NCI-H128 (cell line): ENCODE measurements around the gene CRAMP1.

ENCODE experiments used
- DNase-seq: peaks from one replicate; lab custom pipeline; 2025; ENCODE audit not compliant: unreplicated experiment; lab: John Stamatoyannopoulos, UW

The CRAMP1 gene

DNA sequence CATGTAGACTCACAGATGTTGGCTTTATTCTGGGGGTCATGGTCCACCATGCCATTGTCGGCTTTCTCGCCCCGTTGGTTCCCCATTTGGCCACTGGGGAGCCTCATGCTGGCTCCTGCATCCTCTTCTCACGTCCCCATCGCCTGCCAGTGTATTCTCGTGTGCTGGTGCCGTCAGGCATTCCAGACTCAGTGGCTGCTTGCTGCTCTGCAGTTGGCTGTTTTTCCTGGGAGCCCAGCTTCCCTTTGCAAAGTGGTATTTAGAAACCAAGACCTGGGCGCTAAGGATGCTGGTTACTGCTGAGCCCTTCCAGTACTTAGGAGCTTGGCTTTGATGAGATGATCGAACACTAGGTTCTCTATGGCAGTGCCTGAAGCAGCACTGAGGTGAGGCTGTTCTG is 19.1 kb downstream of the CRAMP1 start:
- DNase-seq, result no peak

DNA sequence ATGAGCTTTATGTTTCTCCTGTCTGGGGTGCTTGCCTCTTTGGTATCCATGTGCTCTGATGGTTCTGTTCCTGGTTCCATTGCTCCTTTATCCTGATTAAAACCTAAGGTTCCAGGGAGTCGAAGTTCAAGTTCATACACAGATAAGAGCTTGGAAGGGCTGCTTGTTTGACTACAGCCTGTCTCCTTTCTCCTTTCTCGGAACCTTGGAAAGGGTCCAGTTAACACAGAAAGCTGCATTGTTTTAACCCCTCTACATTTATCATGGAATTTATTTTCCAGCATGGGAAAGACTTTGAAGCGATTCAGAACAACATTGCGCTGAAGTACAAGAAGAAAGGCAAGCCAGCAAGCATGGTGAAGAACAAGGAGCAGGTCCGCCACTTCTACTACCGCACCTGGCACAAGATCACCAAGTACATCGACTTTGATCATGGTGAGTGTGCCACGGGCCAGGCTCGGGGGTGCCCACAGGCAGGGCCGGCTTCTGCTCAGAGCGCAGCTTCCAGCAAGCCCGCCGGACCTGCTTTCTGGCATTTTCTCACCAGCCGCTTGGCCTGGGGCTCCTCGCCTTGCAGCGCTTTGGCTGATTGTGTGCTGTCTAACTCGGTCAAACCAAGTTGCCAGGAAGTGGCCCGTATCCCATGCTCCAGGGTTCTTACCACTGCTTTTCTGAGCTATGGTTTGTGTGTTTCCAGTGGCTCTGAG is 19.9 kb downstream of the CRAMP1 start:
- DNase-seq, result no peak

DNA sequence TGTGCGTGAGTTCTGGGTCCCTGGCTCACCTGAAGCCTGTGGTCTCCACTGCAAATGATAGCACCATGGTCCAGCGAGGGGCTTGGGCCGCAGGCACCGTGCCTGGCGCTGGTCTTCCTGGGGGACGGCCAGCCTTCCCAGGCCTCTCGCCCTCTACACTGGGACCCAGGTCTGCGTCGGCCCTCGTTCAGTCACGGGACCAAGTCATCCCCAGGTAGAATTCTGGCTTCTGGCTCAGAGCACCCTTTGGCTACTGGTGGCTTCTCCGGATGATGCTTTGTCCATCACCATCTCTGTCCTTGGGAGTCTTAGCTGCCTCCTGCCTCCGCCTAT is 20.4 kb downstream of the CRAMP1 start:
- DNase-seq, result no peak

DNA sequence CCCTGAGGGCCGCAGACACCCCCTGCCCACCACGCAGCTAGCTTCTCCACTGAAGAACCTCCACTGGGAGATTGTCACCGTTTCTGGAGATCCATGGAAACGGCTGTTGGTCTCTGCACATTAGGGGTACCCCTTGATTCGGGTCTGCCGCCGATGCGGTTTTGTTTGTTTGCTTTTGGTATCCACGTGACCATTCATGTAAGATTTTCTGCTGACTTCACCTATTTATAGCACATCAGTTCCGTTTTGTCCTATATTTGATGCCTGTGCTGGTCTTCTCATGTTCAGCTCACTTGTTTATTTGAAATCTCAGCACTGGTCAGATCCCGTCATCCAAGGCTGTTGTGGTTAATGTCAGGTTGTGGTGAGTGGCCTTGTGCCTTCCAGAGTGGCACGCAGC is 21.1 kb downstream of the CRAMP1 start:
- no peak for DNase-seq

DNA sequence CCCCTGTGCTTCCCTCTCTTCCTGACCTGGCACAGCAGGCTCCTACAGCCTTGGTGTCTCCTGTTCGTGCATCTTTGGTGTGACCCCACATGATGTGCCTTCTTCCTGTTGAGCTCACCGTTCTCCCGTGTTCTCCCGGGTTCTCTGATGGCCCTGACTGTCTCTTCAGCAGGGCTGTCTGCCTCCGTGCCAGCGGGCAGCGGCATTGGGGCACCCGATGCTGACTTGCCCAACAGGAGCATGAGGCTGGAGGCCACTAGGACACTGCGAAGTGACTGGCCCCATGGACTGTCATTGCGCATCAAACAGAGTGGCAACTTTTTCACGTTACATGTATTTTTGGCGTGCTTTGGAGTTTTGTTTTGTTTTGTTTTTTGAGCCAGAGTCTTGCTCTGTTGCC is 22.4 kb downstream of the CRAMP1 start:
- DNase-seq, result no peak

DNA sequence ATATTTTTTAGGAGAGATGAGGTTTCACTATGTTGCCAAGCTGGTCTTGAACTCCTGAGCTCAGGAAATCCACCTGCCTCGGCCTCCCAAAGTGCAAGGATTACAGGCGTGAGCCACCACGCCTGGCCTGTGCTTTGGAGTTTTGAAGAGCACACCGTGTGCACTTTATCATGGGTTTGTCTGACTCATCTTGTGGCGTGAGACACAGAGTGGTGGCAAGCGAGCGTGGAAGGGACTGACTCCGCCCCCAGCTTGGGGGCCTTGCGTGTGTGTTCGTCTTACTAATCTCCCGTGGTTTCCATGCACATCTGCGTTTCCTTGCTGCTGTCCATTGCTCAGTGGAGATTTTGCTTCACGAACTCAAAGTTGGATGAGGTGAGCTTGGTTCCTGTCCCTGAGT is 22.9 kb downstream of the CRAMP1 start:
- no peak for DNase-seq

DNA sequence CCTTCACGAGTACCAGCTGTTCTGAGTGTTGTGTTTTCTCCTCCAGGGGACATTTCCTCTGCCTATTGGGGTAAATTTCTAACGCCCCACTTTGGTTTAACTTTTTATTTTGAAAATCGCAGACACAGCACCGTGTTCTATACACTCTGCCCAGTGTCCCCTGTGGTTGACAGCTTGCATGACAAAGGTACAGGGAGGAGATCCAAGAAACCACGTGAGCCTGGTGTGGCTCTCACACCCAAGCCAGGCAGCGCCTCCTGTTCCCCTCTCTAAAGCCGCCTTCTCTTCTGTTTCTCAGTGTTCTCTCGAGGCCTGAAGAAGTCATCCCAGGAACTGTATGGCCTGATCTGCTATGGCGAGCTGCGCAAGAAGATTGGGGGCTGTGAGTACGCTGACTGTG is 25.4 kb downstream of the CRAMP1 start:
- DNase-seq, result no peak

DNA sequence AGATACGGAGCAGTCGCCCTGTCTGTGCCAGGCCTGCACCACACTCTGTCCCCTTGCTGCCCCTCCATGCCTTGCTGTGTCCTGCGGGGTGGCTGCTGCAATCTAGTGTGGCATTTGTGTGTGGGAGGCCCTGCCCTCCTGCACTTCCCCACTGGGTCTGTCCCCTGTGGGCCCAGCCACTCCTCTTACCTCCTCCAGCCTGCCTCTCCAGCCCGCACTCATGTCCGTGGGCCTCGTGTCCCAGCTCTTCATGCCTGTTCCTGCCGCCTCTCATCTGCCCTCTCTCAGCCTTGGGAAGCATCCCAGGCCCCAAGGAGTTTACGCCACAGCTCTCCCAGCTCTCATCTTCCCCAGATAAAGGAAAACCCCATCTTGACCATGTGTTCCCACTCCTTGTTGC is 26.6 kb downstream of the CRAMP1 start:
- DNase-seq, result no peak

DNA sequence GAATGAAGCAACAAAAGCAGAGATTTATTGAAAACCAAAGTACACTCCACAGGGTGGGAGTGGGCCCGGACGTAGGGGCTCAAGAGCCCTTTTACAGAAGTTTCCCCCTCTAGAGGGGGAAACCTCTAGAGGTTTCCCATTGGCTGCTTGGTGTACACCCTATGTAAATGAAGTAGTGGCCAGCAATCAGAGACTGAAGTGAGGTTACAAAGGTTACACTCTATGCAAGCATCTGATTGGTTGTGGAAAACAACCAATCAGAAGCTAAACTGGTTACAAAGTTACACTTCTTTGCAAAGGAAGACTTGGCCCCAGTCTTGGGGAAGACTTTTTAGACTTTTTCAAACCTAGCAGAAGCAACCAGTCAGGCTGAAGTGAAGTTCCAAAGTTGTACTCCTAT is 27.1 kb downstream of the CRAMP1 start:
- no peak for DNase-seq

DNA sequence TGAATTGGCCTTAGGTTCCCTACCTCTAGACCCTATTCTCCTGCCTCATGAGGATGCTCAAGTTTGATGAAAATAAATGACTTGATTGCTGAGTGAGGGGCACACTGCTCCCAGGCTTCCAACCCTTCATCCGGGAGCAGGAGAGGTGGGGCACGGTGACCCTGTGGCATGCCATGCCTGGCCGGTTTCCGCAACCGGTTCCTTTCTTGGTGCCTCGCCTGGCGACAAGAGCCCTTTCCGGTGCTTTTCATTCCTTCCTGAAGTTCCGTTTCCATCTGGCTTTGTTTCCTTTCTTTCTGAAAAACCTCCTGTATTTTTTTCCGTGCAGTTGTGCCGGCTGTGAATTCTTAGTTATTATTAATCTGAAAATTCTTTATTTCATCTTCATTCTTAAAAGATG is 27.7 kb downstream of the CRAMP1 start:
- no peak for DNase-seq

DNA sequence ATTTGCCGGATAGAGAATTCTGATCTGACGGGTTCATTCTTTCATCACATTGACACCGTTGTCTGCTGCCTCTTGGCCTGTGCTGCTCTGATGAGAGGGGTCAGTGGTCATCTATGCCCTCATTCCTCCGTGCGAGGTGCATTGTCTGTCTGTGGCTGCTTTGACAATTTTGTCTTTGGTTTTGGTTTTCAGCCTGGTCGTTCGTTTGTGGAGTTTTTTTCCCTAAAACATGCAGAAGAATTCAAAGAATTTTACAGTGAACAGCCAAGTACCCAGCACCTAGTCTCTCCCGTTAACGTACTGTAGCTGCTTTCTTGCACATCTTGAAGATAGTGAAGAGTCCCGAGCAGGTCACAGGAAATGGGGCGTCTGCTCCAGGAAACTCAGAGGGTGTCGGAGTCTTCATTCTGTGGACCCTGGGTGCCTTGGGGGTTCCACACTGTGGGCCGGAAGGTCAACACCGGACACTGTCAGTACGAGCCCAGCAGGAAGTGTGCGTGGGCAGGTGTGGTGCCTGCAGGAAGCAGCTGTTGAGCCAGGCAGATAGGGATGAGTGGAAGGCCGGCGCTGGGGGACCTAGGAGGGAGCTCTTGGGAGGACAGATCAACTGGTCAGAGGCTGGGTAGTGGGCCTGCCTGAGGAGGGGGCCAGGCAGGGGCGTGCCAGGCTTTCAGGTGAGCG is 28.2 kb downstream of the CRAMP1 start:
- no peak for DNase-seq

DNA sequence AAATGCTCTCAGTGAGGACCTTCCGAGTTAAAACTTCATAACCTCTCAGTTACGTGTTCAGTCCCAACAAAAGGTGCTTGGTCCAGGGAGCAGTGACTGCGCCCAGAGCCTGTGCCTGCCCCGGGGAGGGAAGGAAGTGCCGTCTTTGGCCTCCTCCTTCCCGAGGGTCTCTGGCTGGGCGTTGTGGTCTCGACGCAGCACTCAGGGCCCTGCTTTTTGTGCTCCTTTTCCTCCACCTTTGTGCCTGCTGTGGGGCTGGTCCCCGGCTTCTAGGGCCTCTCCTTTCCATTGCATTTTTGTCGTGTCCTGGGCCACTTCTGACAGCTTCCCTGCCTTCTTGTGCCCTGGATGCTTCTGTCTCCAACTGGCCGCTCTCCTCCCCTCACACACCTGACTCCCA is 29.1 kb downstream of the CRAMP1 start:
- DNase-seq, result no peak

DNA sequence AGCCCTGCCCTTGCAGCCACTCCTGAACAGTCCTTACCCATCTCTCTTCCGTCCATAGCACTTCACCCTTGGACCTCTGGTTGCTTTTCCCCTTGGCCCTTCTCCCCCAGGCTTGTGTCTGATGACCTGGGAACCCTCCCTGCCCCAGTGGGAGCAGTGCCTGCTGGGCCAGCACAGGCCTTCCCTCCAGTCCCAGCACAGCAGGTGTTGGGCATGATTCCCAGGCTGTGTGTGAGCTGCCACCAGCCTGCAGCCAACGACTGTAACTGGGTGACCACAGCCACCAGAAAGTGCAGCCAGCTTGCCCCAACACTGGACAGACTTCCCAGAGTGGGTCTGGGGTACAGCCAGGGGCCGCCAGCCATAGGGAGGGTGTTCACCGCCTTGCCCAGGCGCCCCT is 30.0 kb downstream of the CRAMP1 start:
- DNase-seq, result no peak

DNA sequence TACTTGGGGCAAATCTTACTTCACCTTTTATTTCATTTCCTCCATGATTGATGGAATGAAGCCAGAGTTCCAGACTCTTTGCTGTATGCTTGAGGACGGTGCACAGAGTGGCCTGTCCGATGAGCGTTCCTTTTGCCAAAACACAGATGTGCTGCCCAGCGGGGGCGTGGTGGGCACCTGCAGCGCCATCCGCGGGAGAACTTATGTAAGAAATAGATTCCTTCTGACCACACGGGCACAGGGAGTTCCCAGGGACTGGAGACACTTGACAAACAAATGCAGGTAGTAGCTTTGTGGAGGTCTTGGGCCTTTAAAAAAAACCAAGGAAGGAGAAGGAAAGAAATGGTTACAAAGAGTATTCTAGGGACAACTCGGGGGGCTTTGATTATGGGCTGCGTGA is 30.6 kb downstream of the CRAMP1 start:
- DNase-seq, result no peak

DNA sequence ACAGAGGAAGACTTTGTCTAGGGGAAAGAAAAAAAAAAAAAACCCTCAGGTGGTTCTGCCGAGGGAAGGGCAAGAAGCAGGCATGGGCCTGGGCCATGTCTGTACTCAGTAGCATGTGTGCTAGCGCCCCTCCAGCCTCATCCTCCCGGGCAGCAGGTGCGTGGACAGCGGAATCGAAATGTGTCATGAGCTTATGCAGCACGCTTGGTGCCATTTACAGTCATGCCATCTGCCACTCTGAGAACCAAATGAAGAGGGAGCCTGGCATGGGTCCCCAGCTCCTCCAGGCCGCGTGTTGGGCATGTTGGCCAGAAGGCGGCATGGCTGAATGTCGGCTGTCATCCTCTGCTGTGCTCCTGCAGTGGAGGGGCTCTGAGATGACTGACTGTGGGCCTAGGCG is 31.4 kb downstream of the CRAMP1 start:
- DNase-seq, result no peak

DNA sequence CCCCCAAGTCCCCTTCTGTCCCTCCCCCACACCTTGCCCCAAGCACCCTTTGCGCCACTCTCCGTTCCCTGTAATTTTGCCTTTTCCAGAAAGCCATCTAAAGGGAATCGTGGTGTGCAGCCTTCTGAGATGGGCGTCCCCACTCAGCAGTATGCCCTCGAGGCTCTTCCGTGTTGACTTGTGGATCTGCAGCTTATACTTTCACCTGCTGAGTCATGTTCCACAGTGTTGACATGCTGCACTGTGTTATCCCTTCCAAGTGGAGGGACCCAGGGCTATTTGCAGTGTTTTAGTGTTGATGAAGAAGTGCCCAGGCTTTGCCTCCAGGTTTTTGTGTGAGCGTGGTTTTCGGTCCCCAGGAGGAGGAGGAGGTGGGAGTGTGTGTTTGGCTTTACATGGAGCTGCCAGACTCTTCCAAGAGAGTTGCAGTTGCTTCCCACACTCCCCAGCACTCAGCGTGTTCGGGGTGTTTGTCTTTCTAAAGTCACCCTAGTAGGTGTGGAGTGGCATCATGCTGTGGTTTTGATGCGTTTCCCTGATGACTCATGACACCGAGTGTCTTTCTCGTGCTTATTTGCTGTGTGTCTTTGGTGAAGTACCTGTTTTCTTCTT is 33.9 kb downstream of the CRAMP1 start:
- no peak for DNase-seq

DNA sequence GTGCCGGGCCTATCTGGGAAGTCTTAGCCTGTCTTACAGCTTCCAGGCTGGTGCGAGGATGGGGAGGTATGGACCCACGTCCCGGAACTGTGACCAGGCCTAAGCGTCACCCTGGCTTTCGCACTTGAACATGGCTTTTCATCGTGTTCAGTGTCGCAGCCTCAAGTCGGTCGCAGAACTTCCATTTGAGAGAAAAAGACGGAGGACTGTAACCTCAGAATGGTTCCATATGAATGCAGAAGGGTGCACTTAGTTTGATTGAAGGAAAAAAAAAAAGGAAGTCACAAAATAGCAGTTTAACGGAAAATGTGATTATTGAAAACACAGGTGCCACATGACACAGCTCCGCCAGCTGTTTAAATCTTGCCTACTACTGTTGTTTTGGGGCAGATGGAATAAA is 35.7 kb downstream of the CRAMP1 start:
- no peak for DNase-seq

DNA sequence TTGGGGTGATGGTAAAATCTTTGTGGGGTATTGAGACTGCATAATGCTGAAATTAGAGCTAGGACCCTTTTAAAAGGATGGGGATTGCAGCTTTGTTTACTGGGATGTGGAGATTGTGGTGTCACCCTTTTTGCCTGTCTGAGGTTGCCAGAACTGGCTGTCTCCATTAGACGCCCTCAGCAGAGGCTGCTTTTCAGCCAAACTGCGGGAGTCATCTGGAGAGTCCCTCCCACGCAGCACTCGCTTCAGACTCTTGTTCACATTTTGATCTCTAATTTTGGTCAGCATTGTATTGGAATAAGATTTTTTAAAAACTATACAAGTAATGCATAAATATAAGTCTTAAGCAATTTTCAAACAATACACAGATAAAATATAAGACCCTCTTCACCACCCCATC is 38.0 kb downstream of the CRAMP1 start:
- no peak for DNase-seq

DNA sequence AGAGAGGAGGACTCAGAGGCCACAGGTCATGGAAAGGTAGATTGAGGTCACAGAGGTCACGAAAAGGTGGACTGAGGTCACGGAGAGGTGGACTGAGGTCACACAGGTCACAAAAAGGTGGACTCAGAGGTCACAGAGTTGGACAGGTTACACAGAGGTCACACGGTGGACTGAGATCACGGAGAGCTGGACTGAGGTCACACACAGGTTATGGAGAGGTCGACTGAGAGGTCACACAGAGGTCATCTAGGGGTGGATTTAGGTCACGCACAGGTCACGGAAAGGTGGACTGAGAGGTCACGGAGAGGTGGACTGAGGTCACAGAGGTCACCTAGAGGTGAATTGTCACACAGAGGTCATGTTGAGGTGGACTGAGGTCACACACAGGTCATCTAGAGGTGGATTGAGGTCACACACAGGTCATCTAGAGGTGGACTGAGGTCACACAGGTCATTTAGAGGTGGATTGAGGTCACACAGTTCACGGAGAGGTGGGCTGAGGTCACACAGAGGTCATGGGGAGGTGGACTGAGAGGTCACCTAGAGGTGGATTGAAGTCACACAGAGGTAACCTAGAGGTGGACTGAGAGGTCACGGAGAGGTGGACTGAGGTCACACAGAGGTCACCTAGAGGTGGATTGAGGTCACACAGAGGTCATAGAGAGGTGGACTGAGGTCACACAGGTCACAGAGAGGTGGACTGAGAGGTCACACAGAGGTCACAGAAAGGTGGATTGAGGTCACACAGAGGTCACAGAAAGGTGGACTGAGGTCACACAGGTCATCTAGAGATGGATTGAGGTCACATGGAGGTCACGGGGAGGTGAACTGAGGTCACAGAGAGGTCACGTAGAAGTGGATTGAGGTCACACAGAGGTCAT is 39.2 kb downstream of the CRAMP1 start:
- DNase-seq, result no peak

DNA sequence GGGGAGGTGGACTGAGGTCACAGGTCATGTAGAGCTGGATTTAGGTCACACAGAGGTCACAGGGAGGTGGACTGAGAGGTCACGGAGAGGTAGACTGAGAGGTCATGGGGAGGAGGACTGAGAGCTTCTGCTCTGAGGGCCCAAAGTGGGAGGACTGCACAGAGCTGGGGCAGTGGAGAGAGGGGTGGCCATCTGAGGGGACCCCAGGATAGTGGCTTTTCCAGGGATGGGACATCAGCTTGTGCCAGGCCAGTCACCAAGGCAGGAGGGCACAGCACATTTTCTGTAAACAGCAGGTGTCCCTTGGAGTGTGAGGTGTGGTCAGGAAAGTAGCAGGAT is 39.8 kb downstream of the CRAMP1 start:
- no peak for DNase-seq

DNA sequence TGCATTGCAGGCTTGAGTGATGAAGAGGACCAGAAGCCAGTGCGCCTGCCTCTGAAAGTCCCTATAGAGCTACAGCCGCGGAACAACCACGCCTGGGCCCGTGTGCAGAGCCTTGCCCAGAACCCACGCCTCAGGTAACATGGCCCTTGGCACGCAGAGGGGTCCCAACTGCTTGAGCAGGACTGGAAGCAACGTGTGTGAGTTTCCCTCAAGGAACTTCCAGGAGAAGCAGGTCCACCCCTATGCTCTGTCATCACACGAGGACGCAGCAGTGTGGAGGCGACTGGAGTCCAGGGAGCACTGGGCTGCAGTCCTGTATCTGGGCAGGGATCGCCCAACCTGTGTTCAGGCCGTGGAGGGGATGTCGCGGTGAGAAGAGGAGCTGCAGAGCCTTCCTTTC is 40.9 kb downstream of the CRAMP1 start:
- DNase-seq, result no peak
